HG03280 (cell line): ENCODE data around the gene ZNF235.
"Not testable (repeated sequence)": the region's sequence is repeated elsewhere in the genome, so short reads cannot be mapped to it uniquely, and the experiment has no call there.

Experiments
- ATAC-seq: cut with Tn5 transposase; IDR thresholded peaks from one replicate; pipeline ENCODE4 v1.9.1; 2021; ENCODE audit warnings: mild to moderate bottlenecking, moderate library complexity; ENCODE audit not compliant: unreplicated experiment

Gene ZNF235

DNA sequence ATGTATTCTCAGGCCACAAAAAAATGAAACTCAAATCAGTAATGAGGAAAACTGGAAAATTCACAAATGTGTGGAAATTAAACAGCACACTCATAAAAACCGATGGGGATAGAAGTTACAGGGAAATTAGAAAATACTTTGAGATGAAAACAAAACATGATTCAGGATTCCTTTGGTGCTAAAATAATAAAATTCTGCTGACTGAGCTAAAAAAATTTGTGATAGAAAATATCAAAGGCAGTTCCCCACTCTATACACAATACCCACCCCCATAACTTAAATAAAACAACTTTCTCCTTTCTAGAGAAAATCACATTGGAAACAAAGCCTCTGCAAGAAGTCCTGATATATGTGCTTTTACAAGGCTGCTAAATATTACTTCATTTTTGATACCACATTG lies 46.7 kb downstream of the ZNF235 start:
- ATAC-seq = no peak

DNA sequence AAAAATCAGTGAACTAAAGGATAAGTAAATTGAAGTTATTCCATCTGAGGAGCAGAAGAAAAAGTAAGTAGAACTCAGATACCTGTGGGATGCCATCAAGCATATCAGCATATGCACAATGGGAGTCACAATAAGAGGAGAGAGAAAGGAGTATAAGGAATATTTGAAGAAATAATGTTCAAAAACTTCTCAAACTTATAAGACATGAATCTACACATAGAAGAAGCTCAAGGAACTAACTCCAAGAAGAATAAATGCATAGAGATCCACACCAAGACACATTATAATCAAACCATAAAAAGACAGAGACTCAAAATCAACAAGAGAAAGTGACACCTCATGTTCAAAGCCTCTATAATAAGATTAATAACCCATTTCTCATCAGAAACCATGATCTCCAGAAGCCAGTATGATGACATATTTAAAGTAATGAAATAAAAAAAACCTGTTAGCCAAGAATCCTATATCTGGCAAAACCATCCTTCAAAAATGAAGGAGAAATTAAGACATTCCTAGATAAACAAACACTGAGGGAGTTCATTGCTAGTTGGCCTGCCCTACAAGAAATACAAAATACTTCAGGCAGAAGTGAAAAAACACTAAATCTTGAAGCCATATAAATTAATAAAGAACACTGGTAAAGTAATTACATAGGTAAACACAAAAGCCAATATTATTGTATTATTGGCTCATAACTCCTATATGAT lies 49.0 kb downstream of the ZNF235 start:
- no peak for ATAC-seq

DNA sequence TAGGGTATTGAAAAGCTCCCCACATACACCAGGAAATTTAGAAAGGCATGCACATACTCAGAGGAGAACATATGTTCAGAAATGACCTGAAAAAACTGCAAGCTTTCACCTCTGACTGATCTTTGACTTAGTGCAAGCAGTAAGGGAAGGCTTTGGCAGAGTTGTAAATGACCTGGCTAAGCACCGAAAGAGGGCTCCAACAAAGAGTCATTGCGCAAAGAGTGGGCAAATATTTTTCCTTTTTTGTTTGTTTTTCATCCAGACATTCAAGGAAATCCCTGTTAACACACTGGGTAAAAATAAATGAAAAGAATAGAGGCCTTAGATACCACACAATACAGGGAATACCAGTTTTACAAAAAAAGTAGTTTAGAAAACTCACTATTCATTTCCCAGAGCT lies 50.3 kb downstream of the ZNF235 start:
- no peak for ATAC-seq

DNA sequence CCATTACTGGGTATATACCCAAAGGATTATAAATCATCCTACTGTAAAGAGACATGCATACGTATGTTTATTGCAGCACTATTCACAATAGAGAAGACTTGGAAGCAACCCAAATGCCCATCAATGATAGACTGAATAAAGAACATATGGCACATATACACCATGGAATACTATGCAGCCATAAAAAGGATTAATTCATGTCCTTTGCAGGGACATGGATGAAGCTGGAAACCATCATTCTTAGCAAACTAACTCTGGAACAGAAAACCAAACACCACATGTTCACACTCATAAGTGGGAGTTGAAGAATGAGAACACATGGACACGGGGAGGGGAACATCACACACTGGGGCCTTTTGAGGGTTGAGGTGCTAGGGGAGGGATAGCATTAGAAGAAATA lies 51.4 kb downstream of the ZNF235 start:
- ATAC-seq = not testable (repeated sequence)

DNA sequence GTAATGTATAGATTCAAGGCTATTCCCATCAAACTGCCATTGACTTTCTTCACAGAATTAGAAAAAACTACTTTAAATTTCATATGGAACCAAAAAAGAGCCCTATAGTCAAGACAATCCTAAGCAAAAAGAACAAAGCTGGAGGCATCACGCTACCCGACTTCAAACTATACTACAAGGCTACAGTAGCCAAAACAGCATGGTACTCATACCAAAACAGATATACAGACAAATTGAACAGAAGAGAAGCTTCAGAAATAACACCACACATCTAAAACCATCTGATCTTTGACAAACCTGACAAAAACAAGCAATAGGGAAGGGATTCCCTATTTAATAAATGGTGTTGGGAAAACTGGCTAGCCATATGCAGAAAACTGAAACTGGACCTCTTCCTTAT lies 52.5 kb downstream of the ZNF235 start:
- not testable (repeated sequence) for ATAC-seq

DNA sequence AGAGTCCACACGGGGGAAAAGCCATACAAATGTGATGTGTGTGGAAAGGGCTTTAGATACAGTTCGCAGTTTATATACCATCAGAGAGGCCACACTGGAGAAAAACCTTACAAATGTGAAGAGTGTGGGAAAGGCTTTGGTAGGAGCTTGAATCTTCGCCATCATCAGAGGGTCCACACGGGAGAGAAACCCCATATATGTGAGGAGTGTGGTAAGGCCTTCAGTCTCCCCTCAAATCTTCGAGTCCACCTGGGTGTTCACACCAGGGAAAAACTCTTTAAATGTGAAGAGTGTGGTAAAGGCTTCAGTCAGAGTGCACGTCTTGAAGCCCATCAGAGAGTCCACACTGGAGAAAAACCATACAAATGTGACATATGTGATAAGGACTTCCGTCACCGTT lies 68.4 kb downstream of the ZNF235 start:
- ATAC-seq = no peak
